ENCODE data around the gene CSRNP2.
"Not testable (repeated sequence)": the region's sequence is repeated elsewhere in the genome, so short reads cannot be mapped to it uniquely, and the experiment has no call there.

CSRNP2 gene

GRCh38 chr12:51047655-51048540 is 35.5 kb downstream of the CSRNP2 start, which contains the start of gene LETMD1:
Gene LETMD1 (plus strand): TSS chr12:51048327. CDS start chr12:51048357, 30 bp downstream.
- peak; percentile 99 for DNase-seq (ENCODE audit: low read depth, low spot score)
- peak within 1 kb of the TSS; percentile 90 for H3K4me3 ChIP-seq (ENCODE audit: low read length)

DNA sequence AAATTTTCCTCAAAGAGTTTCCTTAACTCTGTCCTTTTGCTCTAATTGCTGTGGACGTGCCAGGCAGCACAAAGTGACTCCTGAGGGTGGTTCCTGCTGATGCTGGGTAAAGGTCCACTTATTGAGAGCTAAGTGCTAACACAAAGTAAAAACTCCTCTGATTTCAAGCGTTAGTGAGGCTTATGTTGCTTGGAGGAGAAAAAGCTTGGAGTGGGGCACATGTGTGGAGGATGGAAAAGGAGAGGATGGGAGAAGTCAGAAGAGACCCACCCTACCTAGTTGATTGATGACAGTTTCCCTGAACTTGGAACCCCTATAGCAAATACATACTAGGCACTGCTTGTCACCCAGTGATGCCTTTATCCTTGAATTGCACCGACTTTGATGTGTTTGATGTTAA is 47.1 kb downstream of the CSRNP2 start:
- no peak for DNase-seq (ENCODE audit: low read depth, low spot score)
- H3K4me3 ChIP-seq (ENCODE audit: low read length), result no peak overlapping the region

GRCh38 chr12:51033457-51034089 is 49.8 kb downstream of the CSRNP2 start:
- DNase-seq (ENCODE audit: low read depth, low spot score), result no peak
- H3K4me3 ChIP-seq (ENCODE audit: low read length), result no peak overlapping the region

DNA sequence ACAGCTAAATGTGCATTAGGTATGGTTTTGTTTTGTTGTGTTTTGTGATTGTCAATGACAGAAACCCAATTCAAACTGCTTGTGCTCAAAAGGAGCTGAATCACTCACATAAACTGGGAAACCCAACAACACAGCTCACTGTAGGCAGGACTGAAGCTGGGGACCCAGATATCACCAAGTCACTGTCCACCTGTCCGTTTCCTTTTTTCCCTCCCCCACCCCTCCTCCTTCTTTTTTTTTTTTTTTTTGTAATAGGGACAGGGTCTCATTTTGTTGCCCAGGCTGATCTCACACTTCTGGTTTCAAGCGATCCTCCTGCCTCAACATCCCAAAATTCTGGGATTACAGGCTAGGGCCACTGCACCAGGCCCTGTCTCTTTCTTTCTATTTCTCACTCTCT is 50.3 kb downstream of the CSRNP2 start:
- no peak overlapping the region for H3K4me3 ChIP-seq (ENCODE audit: low read length)
- DNase-seq (ENCODE audit: low read depth, low spot score), result no peak

DNA sequence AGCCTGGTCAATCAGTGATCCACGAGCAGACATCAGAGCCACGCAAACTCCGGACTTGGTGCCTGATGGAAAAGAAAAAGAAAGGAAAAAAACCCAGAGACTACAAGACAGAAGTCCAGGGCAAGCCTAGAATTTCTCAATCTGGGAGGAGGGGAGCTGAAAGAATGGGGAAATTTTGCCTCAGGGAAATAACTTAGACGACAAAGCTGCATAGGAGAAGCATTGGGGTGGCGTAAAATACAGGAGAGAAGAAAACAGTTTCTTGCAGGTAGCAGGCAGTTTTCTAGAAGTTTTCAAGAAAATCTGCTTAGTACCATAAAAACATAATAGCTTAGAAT is 54.6 kb downstream of the CSRNP2 start:
- no peak for DNase-seq (ENCODE audit: low read depth, low spot score)

GRCh38 chr12:51028126-51028812 is 55.1 kb downstream of the CSRNP2 start:
- peak; percentile 73 for DNase-seq (ENCODE audit: low read depth, low spot score)
- H3K4me3 ChIP-seq (ENCODE audit: low read length), result no peak overlapping the region

More for the DNA sequence above, 54.6 kb downstream of the CSRNP2 start:
- no peak overlapping the region for H3K4me3 ChIP-seq (ENCODE audit: low read length)

DNA sequence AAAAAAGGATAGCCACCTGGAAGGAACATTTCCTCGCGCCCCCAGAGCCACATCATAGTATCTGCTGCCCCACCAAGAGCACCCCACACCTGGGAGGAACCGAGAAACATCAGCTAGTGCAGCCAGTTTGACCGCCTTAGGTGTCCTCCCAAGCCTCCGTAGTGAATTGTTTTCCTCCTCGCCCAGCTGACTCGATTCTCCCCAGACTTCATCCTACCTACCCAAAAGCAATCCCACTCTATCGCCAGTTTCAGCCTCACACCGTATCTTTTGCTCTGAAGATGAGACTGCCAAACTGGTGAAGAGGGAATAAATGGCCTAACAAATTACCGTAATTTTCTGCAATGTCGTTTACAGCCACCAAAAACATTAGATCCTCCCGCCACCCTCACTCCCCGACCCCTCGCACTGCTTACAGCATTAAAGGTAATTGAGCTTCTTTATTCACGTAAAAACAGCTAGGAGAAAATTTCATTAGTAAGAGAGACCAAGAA is 56.0 kb downstream of the CSRNP2 start:
- DNase-seq (ENCODE audit: low read depth, low spot score), result no peak
- H3K4me3 ChIP-seq (ENCODE audit: low read length), result no peak overlapping the region

DNA sequence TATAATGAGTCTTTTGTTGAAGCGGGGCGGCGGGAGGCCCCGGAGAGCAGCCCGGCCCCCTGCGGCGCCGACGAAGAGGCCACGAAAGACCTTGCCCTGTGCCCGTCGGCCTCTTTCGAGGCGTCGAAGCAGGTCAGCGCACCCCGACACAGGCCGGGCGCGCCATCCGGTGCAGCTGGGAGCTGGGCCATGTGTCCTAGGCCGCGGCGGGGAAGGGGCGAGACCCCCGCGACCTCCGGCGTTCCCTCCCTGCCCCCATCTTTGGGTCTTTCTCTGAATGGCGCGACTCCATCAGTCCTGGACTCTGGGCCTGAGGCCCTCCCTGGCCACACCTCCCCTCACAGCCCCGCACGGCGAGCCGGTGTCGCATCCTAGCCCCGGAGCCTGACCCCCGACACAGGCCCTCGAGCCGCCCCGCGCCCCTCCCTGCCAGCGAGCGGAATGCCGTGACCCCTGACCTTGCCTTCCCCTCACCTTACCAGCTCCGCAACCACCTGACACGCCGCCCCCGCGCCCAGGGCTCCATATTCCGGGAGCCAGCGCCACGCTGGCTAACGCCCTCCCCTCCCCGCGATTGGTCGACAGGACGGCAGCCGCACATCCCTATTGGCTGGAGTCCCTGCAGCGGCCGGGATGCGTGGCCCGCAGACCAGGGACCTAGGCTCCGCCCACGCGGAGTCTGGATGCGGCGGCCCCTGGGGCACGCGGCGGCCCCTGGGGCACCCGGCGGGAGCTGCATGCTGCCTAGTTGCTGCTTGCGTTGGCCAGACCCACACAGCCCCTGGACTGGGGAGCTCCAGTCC is 57.4 kb downstream of the CSRNP2 start, which contains the start of gene SLC11A2:
Gene SLC11A2, minus strand, starts transcription at position 549 of the 803 bp plus-strand sequence. CDS start 15,656 bp downstream, outside the sequence.
- DNase-seq (ENCODE audit: low read depth, low spot score), result peak; percentile 93
- peak within 1 kb of the TSS; percentile 82 for H3K4me3 ChIP-seq (ENCODE audit: low read length)

GRCh38 chr12:51025338-51025835 is 58.0 kb downstream of the CSRNP2 start:
- H3K4me3 ChIP-seq (ENCODE audit: low read length), result peak overlapping the region; percentile 82
- no peak for DNase-seq (ENCODE audit: low read depth, low spot score)

- H3K4me3 ChIP-seq (ENCODE audit: low read length), result peak overlapping the region; percentile 82
- DNase-seq (ENCODE audit: low read depth, low spot score), result no peak
These were observed 59.6 kb downstream of the CSRNP2 start for GRCh38 chr12:51023625-51024382.

DNA sequence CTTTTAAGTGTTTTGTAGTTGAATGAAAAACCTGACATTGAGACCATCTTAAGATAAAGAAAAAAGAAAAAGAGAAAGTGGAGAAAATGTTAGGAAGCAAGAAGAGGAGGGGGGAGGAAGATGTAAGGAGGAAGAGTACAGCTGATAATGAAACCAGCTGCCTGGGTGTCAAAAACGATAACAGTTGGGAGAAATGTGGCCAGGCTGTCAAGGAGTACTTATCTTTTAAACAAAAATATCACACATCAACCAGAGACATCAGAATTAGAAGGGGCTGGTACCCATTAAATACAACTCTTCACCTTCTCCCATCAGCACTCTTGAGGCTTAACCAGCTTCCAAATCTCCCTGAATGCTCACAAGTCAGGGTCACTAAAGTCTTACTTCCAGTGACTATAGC is 61.7 kb downstream of the CSRNP2 start:
- peak overlapping the region; percentile 27 for H3K4me3 ChIP-seq (ENCODE audit: low read length)
- DNase-seq (ENCODE audit: low read depth, low spot score), result no peak

GRCh38 chr12:51020448-51021182 is 62.8 kb downstream of the CSRNP2 start:
- DNase-seq (ENCODE audit: low read depth, low spot score), result peak; percentile 84
- peak overlapping the region; percentile 9; the same call in 1 of the 2 replicates for H3K4me3 ChIP-seq (ENCODE audit: low read length)

DNA sequence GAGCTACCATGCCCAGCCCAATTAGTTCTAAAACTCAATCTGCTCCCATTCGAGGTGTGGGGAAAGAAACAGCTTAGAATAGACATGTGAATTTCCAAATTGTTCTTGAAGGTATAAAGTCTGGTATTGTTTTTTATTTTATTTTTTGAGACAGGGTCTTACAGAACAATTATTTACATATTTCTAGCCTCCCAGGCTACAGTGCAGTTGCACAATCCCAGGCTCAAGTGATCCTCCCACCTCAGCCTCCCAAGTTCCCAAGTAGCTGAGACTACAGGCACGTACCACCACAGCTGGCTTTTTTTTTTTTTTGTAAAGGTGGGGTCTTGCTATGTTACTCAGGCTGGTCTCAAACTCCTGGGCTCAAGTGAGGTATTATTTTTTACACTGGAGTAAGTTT is 63.5 kb downstream of the CSRNP2 start:
- no peak for DNase-seq (ENCODE audit: low read depth, low spot score)
- no peak overlapping the region for H3K4me3 ChIP-seq (ENCODE audit: low read length)

GRCh38 chr12:51018956-51019355 is 64.4 kb downstream of the CSRNP2 start:
- DNase-seq (ENCODE audit: low read depth, low spot score), result no peak
- no peak overlapping the region for H3K4me3 ChIP-seq (ENCODE audit: low read length)

DNA sequence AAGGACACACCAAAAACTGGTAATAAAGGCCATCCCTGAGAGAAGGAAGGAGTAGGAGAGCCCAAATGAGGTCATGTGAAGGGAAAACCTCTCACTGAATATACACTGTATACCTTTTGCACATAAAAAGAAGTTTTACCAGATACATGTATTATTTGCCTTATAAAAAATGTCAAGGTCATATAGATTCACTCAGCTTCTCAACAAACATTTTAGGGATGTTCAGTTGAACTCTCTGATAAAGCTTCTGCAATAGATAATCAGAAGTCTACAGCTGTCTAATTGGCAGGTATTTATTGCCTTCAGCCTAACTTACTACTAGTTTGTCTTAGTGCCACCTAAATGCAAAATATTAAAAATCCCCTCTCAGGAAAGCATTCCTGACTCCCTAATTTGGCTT is 65.9 kb downstream of the CSRNP2 start:
- no peak for DNase-seq (ENCODE audit: low read depth, low spot score)

DNA sequence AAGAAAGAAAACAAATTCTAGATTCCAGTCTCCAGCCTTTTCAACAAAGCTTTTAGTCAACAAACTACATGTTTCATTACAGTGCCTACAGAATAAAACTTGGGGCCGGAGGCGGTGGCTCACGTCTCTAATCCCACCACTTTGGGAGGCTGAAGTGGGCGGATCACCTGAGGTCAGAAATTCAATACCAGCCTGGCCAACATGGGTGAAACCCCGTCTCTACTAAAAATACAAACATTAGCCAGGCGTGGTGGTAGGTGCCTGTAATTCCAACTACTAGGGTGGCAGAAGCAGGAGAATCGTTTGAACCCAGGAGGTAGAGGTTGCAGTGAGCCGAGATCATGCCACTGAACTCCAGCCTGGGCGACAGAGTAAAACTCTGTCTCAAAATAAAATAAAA is 68.9 kb downstream of the CSRNP2 start:
- H3K4me3 ChIP-seq (ENCODE audit: low read length); DNase-seq (ENCODE audit: low read depth, low spot score): not testable (repeated sequence)

More for the DNA sequence above, 65.9 kb downstream of the CSRNP2 start:
- H3K4me3 ChIP-seq (ENCODE audit: low read length), result no peak overlapping the region

GRCh38 chr12:51013441-51013840 is 70.0 kb downstream of the CSRNP2 start:
- no peak overlapping the region for H3K4me3 ChIP-seq (ENCODE audit: low read length)
- DNase-seq (ENCODE audit: low read depth, low spot score), result no peak
